ENCODE results near the gene PRR36.

DNA sequence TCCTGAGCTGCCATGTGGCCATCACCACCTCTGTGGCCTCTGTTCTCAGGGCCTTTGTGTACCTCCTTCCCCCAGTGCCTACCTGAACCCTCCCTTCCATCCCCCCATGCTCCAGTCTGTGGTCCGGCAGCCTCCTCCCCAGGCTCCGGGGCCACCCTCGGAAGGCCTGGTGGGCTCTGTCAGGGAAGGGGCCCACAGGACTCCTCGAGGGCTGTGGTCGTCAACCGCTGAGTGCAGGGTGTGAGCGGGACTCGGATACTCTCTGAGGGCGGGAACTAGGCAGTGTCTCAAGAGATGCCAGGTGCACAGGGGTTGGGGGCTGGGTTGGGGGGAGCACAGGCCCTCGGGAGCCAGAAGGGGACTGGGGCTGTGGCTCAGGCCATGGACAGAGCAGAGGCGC lies 33.4 kb upstream of the PRR36 start:
- TF ChIP-seq GATA2 (IDR thresholded peaks at IDR 0.05; ENCODE audit: low read depth, low read length) (no peak), GATA3 (IDR thresholded peaks at IDR 0.05; ENCODE audit: low read depth, low read length) (no peak)
